GM12873 (cell line): ENCODE measurements around the gene CHRNA10.

ENCODE experiments used
- TF ChIP-seq, protein P1 (sequence below): IDR thresholded peaks from 2 replicates; pipeline ENCODE4 v1.5.1; 2012; ENCODE audit warnings: low read depth, mild to moderate bottlenecking, moderate library complexity, low read length, control low read depth; ENCODE audit not compliant: insufficient read depth; ENCODE audit errors: missing control alignments

CHRNA10 gene, protein sequence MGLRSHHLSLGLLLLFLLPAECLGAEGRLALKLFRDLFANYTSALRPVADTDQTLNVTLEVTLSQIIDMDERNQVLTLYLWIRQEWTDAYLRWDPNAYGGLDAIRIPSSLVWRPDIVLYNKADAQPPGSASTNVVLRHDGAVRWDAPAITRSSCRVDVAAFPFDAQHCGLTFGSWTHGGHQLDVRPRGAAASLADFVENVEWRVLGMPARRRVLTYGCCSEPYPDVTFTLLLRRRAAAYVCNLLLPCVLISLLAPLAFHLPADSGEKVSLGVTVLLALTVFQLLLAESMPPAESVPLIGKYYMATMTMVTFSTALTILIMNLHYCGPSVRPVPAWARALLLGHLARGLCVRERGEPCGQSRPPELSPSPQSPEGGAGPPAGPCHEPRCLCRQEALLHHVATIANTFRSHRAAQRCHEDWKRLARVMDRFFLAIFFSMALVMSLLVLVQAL

DNA sequence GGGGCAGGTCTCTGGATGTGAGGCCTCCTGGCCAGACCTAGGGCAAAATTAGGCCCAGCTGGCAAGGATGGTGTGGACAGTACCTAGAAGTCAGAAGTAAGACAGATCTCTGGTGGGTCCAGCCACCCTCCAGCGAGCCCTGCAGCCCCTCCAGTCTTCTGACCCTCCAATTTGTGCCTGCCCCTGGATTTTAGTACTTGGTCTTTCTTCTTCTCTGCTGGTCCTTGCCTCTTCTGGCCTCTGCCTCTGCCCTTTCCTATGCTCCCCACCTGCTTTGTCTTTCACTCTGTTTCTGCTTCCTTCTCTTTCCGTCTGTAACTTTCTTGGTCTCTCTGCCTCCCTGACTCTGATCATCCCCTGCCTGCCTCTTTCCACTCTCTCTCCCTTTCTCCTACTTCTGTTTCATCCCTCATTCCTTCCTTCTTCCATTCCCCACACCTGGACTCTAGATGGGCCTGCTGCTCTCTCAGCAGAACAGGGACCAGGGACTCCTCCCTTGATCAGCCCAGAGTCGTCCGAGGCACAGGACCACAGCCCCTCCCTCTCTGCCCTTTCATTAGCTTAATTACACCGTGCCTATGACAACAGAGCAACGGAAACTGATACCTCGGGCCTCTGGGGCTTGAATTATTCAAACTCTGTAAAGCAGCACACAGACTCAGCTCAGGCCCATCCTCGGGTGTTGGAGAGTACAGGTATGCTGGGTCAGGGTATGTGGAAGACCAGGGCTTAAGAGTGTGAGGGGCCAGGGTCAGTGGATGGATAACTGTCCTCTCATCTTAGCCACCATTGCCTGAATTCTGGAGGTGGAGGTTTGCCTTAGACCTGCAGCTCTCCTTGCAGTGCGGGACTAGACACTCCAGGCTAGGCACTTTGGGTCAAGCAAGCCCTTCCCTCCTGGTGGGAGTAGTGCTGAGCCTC, at the start of gene CHRNA10:
Gene CHRNA10 (minus strand): TSS at position 51 of the 921 bp plus-strand sequence. CDS start 72 bp downstream, outside the sequence.
- TF ChIP-seq, protein P1, sequence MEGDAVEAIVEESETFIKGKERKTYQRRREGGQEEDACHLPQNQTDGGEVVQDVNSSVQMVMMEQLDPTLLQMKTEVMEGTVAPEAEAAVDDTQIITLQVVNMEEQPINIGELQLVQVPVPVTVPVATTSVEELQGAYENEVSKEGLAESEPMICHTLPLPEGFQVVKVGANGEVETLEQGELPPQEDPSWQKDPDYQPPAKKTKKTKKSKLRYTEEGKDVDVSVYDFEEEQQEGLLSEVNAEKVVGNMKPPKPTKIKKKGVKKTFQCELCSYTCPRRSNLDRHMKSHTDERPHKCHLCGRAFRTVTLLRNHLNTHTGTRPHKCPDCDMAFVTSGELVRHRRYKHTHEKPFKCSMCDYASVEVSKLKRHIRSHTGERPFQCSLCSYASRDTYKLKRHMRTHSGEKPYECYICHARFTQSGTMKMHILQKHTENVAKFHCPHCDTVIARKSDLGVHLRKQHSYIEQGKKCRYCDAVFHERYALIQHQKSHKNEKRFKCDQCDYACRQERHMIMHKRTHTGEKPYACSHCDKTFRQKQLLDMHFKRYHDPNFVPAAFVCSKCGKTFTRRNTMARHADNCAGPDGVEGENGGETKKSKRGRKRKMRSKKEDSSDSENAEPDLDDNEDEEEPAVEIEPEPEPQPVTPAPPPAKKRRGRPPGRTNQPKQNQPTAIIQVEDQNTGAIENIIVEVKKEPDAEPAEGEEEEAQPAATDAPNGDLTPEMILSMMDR, result no peak

DNA sequence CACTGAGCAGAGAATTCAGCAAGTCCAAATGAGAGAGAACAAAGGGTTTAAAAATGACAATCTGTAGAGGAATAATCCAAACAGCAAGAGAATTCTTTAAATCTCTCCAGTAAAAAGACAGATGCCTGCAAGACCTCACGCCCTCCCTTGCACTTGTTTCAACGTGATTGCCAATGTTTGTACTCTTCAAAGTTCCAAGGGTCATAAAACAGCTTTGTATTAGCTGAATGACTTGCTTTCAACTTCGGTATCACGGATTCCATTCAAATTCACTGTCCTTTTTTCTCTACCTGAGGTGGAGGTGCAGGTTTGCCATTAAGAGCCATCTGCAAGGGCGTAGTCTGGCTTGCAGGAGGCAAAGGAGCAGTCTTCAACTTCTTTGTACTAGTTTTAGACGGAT, 41.1 kb upstream of the CHRNA10 start:
- TF ChIP-seq, protein P1, result no peak

- TF ChIP-seq, protein P1, result no peak
Observed at GRCh38 chr11:3710485-3711259, 39.5 kb upstream of the CHRNA10 start.

GRCh38 chr11:3709977-3710376, 38.8 kb upstream of the CHRNA10 start:
- TF ChIP-seq, protein P1, result no peak

- TF ChIP-seq, protein P1, result no peak
Observed at GRCh38 chr11:3707176-3707575, 36.0 kb upstream of the CHRNA10 start.

- TF ChIP-seq, protein P1, result no peak
Observed at GRCh38 chr11:3703383-3703782, 32.2 kb upstream of the CHRNA10 start.
